ENCODE results near the gene COL5A1.
"Not testable (repeated sequence)": the region's sequence is repeated elsewhere in the genome, so short reads cannot be mapped to it uniquely, and the experiment has no call there.

DNA sequence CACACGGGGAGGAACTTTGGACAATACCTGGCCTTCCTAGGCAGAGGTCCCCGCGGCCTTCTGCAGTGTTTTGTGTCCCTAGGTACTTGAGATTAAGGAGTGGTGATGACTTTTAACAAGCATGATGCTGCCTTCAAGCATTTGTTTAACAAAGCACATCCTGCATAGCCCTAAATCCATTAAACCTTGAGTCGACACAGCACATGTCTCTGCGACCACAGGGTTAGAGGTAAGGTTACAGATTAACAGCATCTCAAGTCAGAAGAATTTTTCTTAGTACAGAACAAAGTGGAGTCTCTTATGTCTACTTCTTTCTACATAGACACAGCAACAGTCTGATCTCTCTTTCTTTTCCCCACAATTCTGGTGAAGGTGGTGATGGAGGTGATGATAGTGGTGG, 73.9 kb downstream of the COL5A1 start:
- not testable (repeated sequence) for TF ChIP-seq EZH2 (IDR thresholded peaks at IDR 0.05; ENCODE audit: insufficient read depth, poor library complexity, severe bottlenecking); EZH2phosphoT487 (IDR thresholded peaks at IDR 0.05; ENCODE audit: insufficient read depth, low read depth)
